ENCODE data around the gene ABLIM1. TPM values are rescaled to one million over a fixed set of nuclear protein-coding genes. Genes with fewer than 3 reads are reported as not detected.

Gene ABLIM1
- total and polyA plus RNA-seq, 2 of the 13 experiments (the other 11 are each of a cell fraction or from before 2014, with no cell fraction given), result 59.4 to 92.7 TPM

DNA sequence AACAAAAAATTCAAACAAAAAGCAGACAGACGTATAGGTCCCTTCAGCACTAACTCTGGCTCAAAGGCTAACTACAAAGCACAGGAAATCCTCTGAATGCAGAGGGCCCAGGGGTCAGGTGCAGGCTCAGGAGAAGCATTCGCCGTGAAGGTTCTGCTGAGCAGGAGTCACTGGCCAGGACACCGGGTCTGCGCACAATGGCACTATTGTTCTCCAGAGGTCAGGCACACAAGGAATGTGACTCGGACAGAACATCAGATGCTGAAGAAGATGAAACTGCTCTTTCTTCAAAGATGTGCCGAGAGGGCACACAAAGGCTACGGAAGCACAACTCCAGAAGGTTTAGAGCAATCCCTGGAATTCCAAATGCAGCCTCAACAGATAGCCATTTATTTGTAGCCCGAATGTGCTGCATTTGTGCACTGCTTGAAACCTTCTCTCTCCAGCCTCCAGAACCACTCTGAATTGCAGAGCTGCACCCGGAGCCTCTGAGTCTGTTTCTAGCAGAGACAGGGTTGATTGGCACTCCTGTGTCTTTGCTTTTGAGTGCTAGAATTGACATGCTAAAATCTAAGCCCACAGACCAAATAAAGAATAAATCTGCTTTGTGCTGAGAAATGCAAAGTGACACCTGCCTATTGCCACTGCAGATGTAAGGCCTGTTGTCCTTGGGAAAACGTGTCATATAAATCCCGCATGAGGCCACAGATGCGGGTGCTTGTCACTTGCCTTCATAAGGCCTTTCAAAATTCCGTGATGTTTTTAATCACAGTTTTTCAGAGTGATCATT lies 168.4 kb downstream of the ABLIM1 start (continued):
- TF ChIP-seq ATF4 (CRISPR knock-in tag; IDR thresholded peaks at IDR 0.05) (peak in 1 of 2 experiments; percentile 34; a peak in 1 of 4 replicates), HNRNPLL (IDR thresholded peaks at IDR 0.05; ENCODE audit: low read depth, low read length, poor library complexity, severe bottlenecking) (no peak), MED8 (CRISPR knock-in tag; IDR thresholded peaks at IDR 0.05; ENCODE audit: insufficient replicate concordance) (peak; percentile 48), JUND (CRISPR knock-in tag; IDR thresholded peaks at IDR 0.05) (peak; percentile 23; the same call in 1 of the 2 replicates), ZNF530 (CRISPR knock-in tag; IDR thresholded peaks at IDR 0.05; ENCODE audit: low read depth) (no peak), ZNF441 (CRISPR knock-in tag; IDR thresholded peaks at IDR 0.05; ENCODE audit: borderline replicate concordance) (peak; percentile 42; the same call in 1 of the 2 replicates), ZNF24 (IDR thresholded peaks at IDR 0.05) (no peak), USF2 (IDR thresholded peaks at IDR 0.05; ENCODE audit: low read depth, low read length) (no peak), USF2 (CRISPR knock-in tag; IDR thresholded peaks at IDR 0.05; ENCODE audit: borderline replicate concordance) (no peak), MIER2 (CRISPR knock-in tag; IDR thresholded peaks at IDR 0.05) (peak; percentile 50; the same call in 1 of the 2 replicates), ZFY (CRISPR knock-in tag; IDR thresholded peaks at IDR 0.05) (no peak), ZBTB38 (CRISPR knock-in tag; IDR thresholded peaks at IDR 0.05) (no peak), ZNF343 (CRISPR knock-in tag; IDR thresholded peaks at IDR 0.05) (no peak), RXRA (CRISPR knock-in tag; IDR thresholded peaks at IDR 0.05) (peak; percentile 99), SIX1 (CRISPR knock-in tag; IDR thresholded peaks at IDR 0.05; ENCODE audit: borderline replicate concordance) (peak; percentile 12; the same call in 1 of the 2 replicates), GZF1 (CRISPR knock-in tag; IDR thresholded peaks at IDR 0.05) (no peak), ZNF547 (CRISPR knock-in tag; IDR thresholded peaks at IDR 0.05) (no peak), ZNF607 (CRISPR knock-in tag; IDR thresholded peaks at IDR 0.05; ENCODE audit: borderline replicate concordance) (no peak), TAF1 (CRISPR knock-in tag; IDR thresholded peaks at IDR 0.05) (no peak), ZNF329 (CRISPR knock-in tag; IDR thresholded peaks at IDR 0.05; ENCODE audit: low read depth) (no peak), ZNF746 (CRISPR knock-in tag; IDR thresholded peaks at IDR 0.05) (no peak)
- TF ChIP-seq, protein P1, sequence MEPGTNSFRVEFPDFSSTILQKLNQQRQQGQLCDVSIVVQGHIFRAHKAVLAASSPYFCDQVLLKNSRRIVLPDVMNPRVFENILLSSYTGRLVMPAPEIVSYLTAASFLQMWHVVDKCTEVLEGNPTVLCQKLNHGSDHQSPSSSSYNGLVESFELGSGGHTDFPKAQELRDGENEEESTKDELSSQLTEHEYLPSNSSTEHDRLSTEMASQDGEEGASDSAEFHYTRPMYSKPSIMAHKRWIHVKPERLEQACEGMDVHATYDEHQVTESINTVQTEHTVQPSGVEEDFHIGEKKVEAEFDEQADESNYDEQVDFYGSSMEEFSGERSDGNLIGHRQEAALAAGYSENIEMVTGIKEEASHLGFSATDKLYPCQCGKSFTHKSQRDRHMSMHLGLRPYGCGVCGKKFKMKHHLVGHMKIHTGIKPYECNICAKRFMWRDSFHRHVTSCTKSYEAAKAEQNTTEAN (CRISPR knock-in tag; conservative IDR thresholded peaks at IDR 0.05), result peak; percentile 14; the same call in 1 of the 2 replicates
- TF ChIP-seq, protein P2, sequence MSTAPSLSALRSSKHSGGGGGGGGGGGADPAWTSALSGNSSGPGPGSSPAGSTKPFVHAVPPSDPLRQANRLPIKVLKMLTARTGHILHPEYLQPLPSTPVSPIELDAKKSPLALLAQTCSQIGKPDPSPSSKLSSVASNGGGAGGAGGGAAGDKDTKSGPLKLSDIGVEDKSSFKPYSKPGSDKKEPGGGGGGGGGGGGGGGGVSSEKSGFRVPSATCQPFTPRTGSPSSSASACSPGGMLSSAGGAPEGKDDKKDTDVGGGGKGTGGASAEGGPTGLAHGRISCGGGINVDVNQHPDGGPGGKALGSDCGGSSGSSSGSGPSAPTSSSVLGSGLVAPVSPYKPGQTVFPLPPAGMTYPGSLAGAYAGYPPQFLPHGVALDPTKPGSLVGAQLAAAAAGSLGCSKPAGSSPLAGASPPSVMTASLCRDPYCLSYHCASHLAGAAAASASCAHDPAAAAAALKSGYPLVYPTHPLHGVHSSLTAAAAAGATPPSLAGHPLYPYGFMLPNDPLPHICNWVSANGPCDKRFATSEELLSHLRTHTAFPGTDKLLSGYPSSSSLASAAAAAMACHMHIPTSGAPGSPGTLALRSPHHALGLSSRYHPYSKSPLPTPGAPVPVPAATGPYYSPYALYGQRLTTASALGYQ (CRISPR knock-in tag; IDR thresholded peaks at IDR 0.05), result peak; percentile 86
- TF ChIP-seq, protein P3, sequence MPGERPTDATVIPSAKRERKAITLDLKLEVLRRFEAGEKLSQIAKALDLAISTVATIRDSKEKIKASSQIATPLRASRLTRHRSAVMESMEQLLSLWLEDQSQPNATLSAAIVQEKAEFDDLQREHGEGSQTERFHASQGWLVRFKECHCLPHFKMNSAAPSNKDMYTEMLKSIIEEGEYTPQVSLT (CRISPR knock-in tag; IDR thresholded peaks at IDR 0.05; ENCODE audit: borderline replicate concordance, low read depth), result no peak

Measured in HepG2 (cell line).